Fibroblast of peridontal ligament (primary cell): ENCODE measurements around the gene SCYL2.
"Not testable (repeated sequence)": the region's sequence is repeated elsewhere in the genome, so short reads cannot be mapped to it uniquely, and the experiment has no call there.

Experiments
- DNase-seq: peaks from one replicate; pipeline ENCODE4 v3.0.0-alpha.2; 2010; ENCODE audit errors: extremely low read depth

SCYL2 gene

DNA sequence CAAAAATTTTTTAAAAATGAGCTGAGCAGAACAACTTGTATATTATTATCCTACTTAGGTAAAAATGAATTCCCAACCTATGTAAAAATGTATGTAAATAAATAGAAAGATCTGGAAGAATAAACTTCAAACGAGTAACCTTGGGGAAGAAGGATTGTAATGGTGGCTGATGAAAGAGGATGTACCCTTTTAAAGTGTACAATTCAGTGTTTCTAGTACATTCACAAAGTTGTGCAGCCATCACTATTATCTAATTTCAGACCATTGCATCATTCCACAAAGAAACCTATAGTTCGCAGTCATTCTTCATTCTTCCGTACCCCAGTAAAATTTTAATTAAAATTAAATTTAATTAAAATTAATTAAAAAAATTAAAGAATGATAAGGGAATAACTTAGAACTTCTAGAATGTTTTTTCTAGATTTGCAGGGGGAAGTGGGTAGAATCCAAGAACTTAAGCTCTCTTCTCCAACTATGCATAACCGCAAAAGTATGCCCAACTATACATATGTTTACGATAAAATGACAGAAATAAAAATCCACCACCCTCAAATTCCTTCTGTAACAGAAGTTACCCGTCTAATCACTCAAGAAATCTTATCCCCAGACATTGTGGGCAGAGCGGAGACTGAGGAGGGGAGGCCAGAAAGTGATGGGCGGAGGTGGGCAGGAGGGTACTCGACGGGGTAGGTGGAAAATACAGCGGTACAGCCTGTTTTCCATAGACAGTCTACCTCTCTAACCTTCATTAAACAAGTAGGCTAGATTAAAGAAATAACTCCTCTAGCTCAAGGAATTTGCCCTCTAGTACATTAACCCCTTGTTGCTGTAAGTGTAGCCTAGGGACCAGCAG is 1.0 kb upstream of the SCYL2 start:
- DNase-seq, result peak; percentile 17

- no peak for DNase-seq
Observed at GRCh38 chr12:100266585-100266834, 467 bp upstream of the SCYL2 start.

GRCh38 chr12:100267603-100268281 is 765 bp downstream of the SCYL2 start:
- peak; percentile 45 for DNase-seq

- DNase-seq, result peak; percentile 26
Observed at GRCh38 chr12:100268835-100269564, 2.0 kb downstream of the SCYL2 start.

DNA sequence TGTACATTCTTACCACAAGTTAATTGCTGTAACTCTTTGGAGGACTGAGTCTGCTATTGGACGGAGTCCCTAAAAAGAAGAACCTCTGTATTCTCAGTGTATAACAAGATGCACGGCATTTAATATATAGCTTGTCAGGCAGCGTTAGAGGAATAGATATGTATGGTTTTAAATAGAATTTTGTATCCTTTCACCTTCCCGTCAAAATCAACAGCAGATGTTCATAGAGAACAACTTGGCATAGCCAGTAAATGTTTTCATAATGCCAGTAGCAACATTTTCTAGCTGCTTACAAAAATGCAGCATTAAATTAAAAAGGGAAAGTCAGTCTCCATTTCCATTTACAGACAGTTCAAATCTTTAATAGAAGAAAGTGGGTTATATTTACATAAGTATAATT is 6.8 kb downstream of the SCYL2 start:
- DNase-seq, result peak; percentile 38

- DNase-seq, result no peak
Observed at GRCh38 chr12:100274291-100274690, 7.3 kb downstream of the SCYL2 start.

- DNase-seq, result no peak
Observed at GRCh38 chr12:100279159-100279558, 12.2 kb downstream of the SCYL2 start.

DNA sequence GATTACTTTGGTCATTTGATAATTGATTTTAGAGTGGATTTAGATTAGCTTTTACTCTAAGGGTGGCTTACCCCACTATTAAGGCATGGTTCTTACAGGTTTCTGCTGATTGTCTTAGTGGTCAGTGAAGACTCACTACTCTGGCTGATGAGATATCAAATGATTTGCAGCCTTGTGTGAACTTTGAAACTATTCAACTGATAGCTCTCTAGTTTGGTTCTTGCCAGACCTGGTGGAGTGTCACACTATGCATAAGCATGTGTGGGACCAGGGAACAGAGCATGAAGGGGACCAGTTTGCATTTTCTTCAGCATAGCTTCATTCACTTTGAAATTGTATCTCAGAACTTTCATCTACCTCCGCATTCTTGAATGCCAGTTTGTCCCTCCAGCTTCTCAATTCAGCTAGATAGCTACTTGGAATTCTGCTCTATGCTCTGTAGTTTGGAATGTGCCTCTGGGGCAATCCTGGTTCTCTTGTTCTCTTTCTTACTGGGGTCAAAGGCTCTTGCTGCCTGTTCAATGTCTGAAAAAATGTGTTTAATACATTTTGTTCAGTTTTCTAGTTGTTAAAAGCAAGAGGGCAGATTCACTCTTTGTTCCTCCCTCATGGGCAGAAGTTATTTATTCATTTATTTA is 12.7 kb downstream of the SCYL2 start:
- peak; percentile 8 for DNase-seq

GRCh38 chr12:100284556-100284955 is 17.6 kb downstream of the SCYL2 start:
- DNase-seq, result not testable (repeated sequence)

DNA sequence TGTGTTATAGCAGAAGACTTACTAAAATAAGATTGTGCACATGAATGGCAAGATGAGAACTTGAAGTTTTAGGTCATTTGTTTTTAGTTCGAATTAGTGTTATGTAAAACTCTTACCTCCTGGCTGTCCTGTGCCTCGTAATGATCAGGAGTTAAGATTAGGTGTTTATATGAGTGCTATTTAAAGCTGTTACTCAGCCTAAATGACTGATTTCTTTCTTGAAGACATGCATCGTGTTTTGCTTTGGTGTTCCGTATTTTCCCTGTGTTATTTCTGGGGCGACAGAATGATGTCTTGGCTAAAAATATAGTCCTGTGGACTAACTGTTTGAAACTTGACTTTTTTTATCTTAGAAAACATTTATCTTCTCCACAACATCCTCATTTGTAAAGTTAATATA is 22.1 kb downstream of the SCYL2 start:
- DNase-seq, result no peak

GRCh38 chr12:100290016-100290415 is 23.0 kb downstream of the SCYL2 start:
- no peak for DNase-seq

DNA sequence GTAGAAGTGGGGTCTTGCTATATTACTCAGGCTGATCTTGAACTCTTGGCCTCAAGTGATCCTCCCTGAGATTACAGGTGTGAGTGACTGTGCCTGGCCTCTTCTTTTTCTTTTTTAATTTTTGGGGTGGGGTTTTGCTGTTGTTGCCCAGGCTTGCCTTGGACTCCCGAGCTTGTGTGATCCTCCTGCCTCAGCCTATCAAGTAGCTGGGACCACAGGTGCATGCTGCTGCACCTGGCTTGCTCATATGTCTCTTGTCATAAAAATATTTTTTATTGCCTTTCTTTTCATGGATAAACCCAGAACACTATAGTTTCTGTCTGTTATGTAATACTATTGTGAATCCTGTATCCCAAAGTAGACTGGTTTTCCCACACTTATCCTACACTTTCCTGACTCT is 26.0 kb downstream of the SCYL2 start:
- DNase-seq, result no peak

GRCh38 chr12:100294366-100294765 is 27.4 kb downstream of the SCYL2 start:
- DNase-seq, result not testable (repeated sequence)

- DNase-seq, result no peak
Observed at GRCh38 chr12:100295764-100296555, 29.0 kb downstream of the SCYL2 start.

DNA sequence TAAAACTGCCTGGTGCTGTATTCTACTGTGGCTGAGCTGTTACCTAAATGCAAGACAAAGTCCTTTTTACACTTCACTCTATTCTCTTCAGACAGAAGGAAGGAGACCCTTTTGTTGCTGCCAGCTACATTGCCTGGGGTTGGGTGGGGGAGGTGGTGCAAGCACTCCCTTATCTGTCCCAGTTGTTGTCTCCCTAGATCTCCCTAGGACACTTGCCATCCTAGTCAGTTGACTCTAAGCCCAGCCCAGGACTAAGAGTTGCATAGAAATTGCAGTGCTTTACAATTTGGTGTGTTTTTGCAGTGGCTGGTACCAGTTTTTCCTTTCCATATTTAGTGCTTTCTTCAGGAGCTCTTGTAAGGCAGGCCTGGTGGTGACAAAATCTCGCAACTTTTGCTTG is 35.1 kb downstream of the SCYL2 start:
- no peak for DNase-seq

DNA sequence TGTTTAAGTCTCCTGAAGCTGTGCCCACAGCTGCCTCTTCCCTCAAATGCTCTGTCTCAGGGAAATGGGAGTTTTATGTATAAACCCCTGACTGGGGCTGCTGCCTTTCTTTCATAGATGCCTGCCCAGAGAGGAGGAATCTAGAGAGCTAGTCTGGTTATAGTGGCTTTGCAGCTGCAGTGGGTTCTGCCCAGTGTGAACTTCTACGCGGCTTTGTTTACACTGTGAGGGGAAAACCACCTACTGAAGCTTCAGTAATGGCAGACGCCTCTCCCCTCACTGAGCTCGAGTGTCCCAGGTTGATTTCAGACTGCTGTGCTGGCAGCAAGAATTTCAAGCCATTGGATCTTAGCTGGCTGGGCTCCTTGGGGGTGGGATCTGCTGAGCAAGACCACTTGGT is 36.9 kb downstream of the SCYL2 start:
- no peak for DNase-seq

GRCh38 chr12:100304334-100304733 is 37.4 kb downstream of the SCYL2 start:
- DNase-seq, result not testable (repeated sequence)

DNA sequence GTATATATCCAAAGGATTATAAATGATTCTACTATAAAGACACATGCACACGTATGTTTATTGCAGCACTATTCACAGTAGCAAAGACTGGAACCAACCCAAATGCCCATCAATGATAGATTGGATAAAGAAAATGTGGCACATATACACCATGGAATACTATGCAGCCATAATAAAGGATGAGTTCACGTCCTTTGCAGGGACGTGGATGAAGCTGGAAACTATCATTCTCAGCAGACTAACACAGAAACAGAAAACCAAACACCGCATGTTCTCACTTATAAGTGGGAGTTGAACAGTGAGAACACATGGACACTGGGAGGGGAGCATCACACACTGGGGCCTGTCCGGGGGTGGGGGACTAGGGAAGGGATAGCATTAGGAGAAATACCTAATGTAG is 41.2 kb downstream of the SCYL2 start:
- not testable (repeated sequence) for DNase-seq

GRCh38 chr12:100311317-100311716 is 44.3 kb downstream of the SCYL2 start:
- DNase-seq, result no peak

DNA sequence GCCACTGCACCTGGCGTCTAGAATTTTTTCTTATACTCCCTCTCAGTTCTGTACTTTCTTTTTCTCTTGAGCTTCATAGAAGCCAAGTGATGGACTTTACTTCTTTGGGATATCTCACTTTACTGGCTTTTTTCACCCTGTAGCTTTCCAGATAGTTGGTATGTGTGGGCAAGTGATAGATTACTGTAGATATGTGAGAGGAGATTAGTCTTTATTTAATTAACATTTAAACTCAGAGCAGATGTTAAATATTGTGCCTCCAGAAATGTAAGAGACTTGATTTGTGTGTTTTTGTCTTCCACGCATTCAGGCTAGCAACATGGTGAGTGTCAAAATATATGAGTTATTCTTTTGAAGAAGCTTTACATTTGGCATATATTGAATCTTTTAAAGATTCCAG is 50.4 kb downstream of the SCYL2 start:
- no peak for DNase-seq

- no peak for DNase-seq
Observed at GRCh38 chr12:100324498-100324897, 57.5 kb downstream of the SCYL2 start.

DNA sequence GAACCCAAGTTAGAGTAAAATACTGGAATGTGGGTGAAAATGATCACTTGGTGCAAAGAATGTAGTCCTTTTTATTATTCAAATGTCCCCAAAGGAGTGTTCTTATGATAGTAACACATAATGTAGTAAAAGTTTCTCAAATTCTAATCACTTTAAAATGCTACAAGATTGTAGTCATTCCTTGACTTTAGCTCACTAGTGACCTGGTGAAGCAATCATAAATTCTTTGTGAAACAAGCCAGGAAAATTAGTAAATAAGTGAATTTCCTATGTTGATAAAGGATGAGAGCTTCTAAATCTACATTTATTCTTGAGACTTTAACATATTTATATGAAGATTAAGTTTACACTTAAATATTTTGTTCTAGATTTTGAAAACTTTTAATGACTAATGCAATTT is 59.2 kb downstream of the SCYL2 start:
- DNase-seq, result no peak
